Measurements from ENCODE around the gene NDUFS7.

Gene NDUFS7

GRCh38 chr19:1401138-1401888 is 17.6 kb downstream of the NDUFS7 start, which contains the start of gene GAMT:
Gene GAMT, minus strand, starts transcription at chr19:1401542. Its CDS starts 66 bp downstream, at chr19:1401476.
- no peak for DNase-seq (ENCODE audit: low spot score)

- DNase-seq (ENCODE audit: low spot score), result no peak
Observed at GRCh38 chr19:1401889-1402217, 18.1 kb downstream of the NDUFS7 start.

- DNase-seq (ENCODE audit: low spot score), result no peak
Observed at GRCh38 chr19:1402411-1403070, 18.8 kb downstream of the NDUFS7 start.

GRCh38 chr19:1406774-1407527 is 23.2 kb downstream of the NDUFS7 start:
- peak; percentile 97 for DNase-seq (ENCODE audit: low spot score)

GRCh38 chr19:1407528-1408299 is 24.0 kb downstream of the NDUFS7 start, which contains the start of gene DAZAP1:
Gene DAZAP1, plus strand, starts transcription at chr19:1407586. Its CDS starts 188 bp downstream, at chr19:1407774.
- DNase-seq (ENCODE audit: low spot score), result no peak

GRCh38 chr19:1408300-1409203 is 24.8 kb downstream of the NDUFS7 start:
- DNase-seq (ENCODE audit: low spot score), result peak; percentile 38

- DNase-seq (ENCODE audit: low spot score), result no peak
Observed at GRCh38 chr19:1409204-1410005, 25.7 kb downstream of the NDUFS7 start.

- DNase-seq (ENCODE audit: low spot score), result peak; percentile 73
Observed at GRCh38 chr19:1410136-1410786, 26.6 kb downstream of the NDUFS7 start.

GRCh38 chr19:1410789-1411188 is 27.1 kb downstream of the NDUFS7 start:
- no peak for DNase-seq (ENCODE audit: low spot score)

- peak; percentile 66 for DNase-seq (ENCODE audit: low spot score)
Observed at GRCh38 chr19:1411255-1412191, 27.8 kb downstream of the NDUFS7 start.

- no peak for DNase-seq (ENCODE audit: low spot score)
Observed at GRCh38 chr19:1412323-1412923, 28.7 kb downstream of the NDUFS7 start.

GRCh38 chr19:1412995-1413800 is 29.5 kb downstream of the NDUFS7 start:
- no peak for DNase-seq (ENCODE audit: low spot score)

GRCh38 chr19:1416014-1416841 is 32.5 kb downstream of the NDUFS7 start:
- DNase-seq (ENCODE audit: low spot score), result no peak

- no peak for DNase-seq (ENCODE audit: low spot score)
Observed at GRCh38 chr19:1417145-1417544, 33.4 kb downstream of the NDUFS7 start.

GRCh38 chr19:1417681-1418495 is 34.2 kb downstream of the NDUFS7 start:
- DNase-seq (ENCODE audit: low spot score), result no peak

- DNase-seq (ENCODE audit: low spot score), result no peak
Observed at GRCh38 chr19:1418496-1418775, 34.7 kb downstream of the NDUFS7 start.

All from RKO (cell line).